Small intestine (tissue), 7 donors: ENCODE measurements around the gene SH3D21. TPM values are rescaled to one million over a fixed set of nuclear protein-coding genes. Genes with fewer than 3 reads are reported as not detected.
A peak's percentile ranks its signal among the peaks of the same experiment; 100 is the strongest.

Source experiments
- DNase-seq, 2 donors: peaks; one replicate each; pipeline versions ENCODE4 v3.0.0 to v3.0.0-alpha.2; 2013
- FAIRE-seq: peaks from 2 replicates; lab custom pipeline; 2012; peaks lifted over from hg19 to GRCh38; lab: Jason Lieb, UNC
- H3K27ac ChIP-seq, 3 donors: one replicate each; pipeline ENCODE4 v1.5.1; 2013; ENCODE audit warnings: low read length in 2 of 3, mild to moderate bottlenecking in 2 of 3, control low read depth in 1 of 3, inconsistent platforms in 1 of 3, low read depth in 1 of 3, moderate library complexity in 1 of 3
- H3K27me3 ChIP-seq, 3 donors: one replicate each; pipeline ENCODE4 v1.6.1; 2013; ENCODE audit warnings: low read length in 3 of 3, inconsistent platforms in 1 of 3; ENCODE audit not compliant: control insufficient read depth in 3 of 3, insufficient read depth in 3 of 3
- H3K36me3 ChIP-seq, 3 donors: one replicate each; pipeline ENCODE4 v1.6.1; 2013; ENCODE audit warnings: low read length in 3 of 3, inconsistent platforms in 1 of 3, low read depth in 1 of 3, mild to moderate bottlenecking in 1 of 3, moderate library complexity in 1 of 3; ENCODE audit not compliant: control insufficient read depth in 3 of 3, insufficient read depth in 2 of 3
- H3K4me1 ChIP-seq, 3 donors: one replicate each; pipeline ENCODE4 v1.6.1; 2013; ENCODE audit warnings: low read length in 2 of 3, inconsistent platforms in 1 of 3, low read depth in 1 of 3, mild to moderate bottlenecking in 1 of 3, moderate library complexity in 1 of 3; ENCODE audit not compliant: control insufficient read depth in 3 of 3, insufficient read depth in 2 of 3
- H3K4me3 ChIP-seq, 3 donors: one replicate each; pipeline ENCODE4 v1.5.1; 2013; ENCODE audit warnings: low read length in 3 of 3, control low read depth in 1 of 3, inconsistent platforms in 1 of 3, low read depth in 1 of 3, mild to moderate bottlenecking in 1 of 3, moderate library complexity in 1 of 3
- H3K9me3 ChIP-seq, 2 donors: one replicate each; pipeline ENCODE4 v1.6.1; 2013; ENCODE audit warnings: low read depth in 1 of 2, low read length in 1 of 2; ENCODE audit not compliant: control insufficient read depth in 2 of 2, insufficient read depth in 1 of 2
- WGBS, 3 donors: extraction: QIAGEN DNeasy Blood & Tissue Kit; methylation state at CpG; one replicate each; pipeline ENCODE4 v1.1.7; 2013; 5-methylcytosine and 5-hydroxymethylcytosine counted together
- polyA plus RNA-seq, 4 donors: library from polyadenylated mRNA; stranded (reverse) in 3 of 4; unstranded in 1 of 4; fragments of 200-250 nt in 3 of 4; fragments of 120-200 nt in 1 of 4; gene quantifications; one replicate each; pipeline versions ENCODE4 v1.2.1 to v1.2.3, GENCODE V29; 2013
- donor health status: healthy with polysubstance abuse.
- donor health status: control.
- donor health status: control.
- donor health status: Bipolar disorder and iron deficiency.
- donor health status: healthy.

Gene SH3D21
- polyA plus RNA-seq, 4 donors: 4.0 to 26.2 (median 23.9) TPM

GRCh38 chr1:36328088-36328480, 21.9 kb downstream of the SH3D21 start:
- FAIRE-seq: no peak
- no peak for DNase-seq
- H3K27ac ChIP-seq: no peak overlapping the region
- H3K4me3 ChIP-seq: no peak overlapping the region
- peaks cover 0 to 14% (median 0%) of the 10 kb centered on the region in 3 donors for H3K27me3 ChIP-seq
- H3K36me3 ChIP-seq: peaks cover 0 to 4% (median 0%) of the 10 kb centered on the region in 3 donors
- WGBS, 3 donors: 50 to 79% (median 52%) methylated on average over 6 of the region's 6 CpGs
- peaks cover 0 to 11% (median 0%) of the 10 kb centered on the region in 3 donors for H3K4me1 ChIP-seq
- H3K9me3 ChIP-seq: no peaks in the 10 kb centered on the region

DNA sequence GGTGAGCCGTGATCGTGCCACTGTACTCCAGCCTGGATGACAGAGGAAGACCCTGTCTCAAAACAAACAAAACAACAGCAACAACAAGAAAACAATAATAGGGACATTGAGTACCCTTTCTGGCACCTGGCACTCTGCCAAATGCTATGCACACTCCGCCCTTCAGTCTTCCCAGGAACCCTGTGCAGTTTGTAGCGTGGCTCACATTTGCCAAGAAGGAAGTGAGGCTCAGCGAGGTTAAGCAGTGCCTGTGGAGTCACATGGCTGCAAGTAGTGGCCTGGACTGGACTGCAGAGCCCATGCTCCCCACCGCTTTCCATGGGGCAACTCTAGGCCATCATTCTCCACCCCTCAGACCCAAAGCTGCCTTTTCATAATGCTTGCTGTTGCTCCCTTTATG, 22.5 kb downstream of the SH3D21 start:
- DNase-seq: peak in 1 of 2 donors; percentile 34
- H3K4me1 ChIP-seq: peaks cover 0 to 10% (median 0%) of the 10 kb centered on the region in 3 donors
- no peak overlapping the region for H3K27ac ChIP-seq
- no peak for FAIRE-seq
- no peaks in the 10 kb centered on the region for H3K9me3 ChIP-seq
- H3K27me3 ChIP-seq: peaks cover 0 to 13% (median 0%) of the 10 kb centered on the region in 3 donors
- WGBS, 3 donors: 45 to 58% (median 53%) methylated on average over 6 of the region's 6 CpGs
- peaks cover 0 to 4% (median 0%) of the 10 kb centered on the region in 3 donors for H3K36me3 ChIP-seq
- no peak overlapping the region for H3K4me3 ChIP-seq

DNA sequence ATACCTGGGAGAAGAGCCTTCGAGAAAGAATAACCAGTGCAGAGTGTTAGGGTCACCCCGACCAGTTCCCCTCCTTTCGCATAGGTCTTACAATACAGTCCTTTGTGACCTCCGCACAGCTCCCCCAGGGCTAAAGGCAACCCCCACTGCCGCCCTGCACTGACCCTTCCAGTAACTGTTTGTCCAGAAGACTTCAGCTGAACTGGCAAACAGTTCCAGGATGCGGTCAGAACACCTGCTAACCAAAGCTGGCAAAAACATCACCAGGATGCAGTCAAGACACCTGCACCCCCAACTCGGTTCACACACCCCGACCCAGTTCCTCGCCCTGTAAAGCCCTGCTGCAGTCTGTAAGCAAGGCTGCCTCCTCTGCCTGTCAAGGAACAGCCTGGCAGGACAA, 23.6 kb downstream of the SH3D21 start:
- Histone ChIP-seq H3K4me3 (no peak overlapping the region), H3K27ac (no peak overlapping the region), H3K9me3 (no peaks in the 10 kb centered on the region), H3K4me1 (no peaks in the 10 kb centered on the region), H3K27me3 (peaks cover 0 to 13% (median 0%) of the 10 kb centered on the region in 3 donors), H3K36me3 (peaks cover 0 to 4% (median 0%) of the 10 kb centered on the region in 3 donors)
- 85 to 90% (median 86%) methylated on average over 9 of the region's 9 CpGs for WGBS, 3 donors
- DNase-seq (no peak), FAIRE-seq (no peak)

DNA sequence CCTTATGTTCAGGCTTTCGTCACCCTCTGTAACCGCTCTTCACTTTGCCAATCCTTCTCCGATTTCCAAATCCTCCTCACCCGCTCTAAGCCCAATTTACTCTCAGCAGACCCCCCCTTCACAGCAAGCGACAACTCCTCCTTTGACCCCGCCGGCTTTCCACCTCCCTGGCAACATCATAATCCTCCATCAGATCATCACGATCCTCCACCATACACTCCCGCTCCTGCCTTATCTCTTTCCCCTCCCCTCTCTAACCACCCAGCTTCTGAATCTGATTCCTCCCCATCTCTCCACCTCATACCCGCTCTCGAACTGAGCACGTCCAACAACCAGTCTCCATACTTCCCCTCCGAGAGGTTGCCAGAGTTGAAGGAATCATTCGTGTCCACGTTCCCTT, 24.8 kb downstream of the SH3D21 start:
- 91 to 92% (median 92%) methylated on average over 15 of the region's 15 CpGs for WGBS, 3 donors
- FAIRE-seq (no peak), DNase-seq (no peak)

GRCh38 chr1:36337830-36338229, 31.7 kb downstream of the SH3D21 start:
- no peak overlapping the region for H3K4me3 ChIP-seq
- H3K27me3 ChIP-seq: no peaks in the 10 kb centered on the region
- FAIRE-seq (no peak), DNase-seq (no peak)
- peaks cover 2 to 40% (median 12%) of the 10 kb centered on the region in 3 donors for H3K36me3 ChIP-seq
- 72 to 76% (median 72%) methylated on average over 6 of the region's 6 CpGs for WGBS, 3 donors
- no peaks in the 10 kb centered on the region for H3K4me1 ChIP-seq
- H3K9me3 ChIP-seq: no peaks in the 10 kb centered on the region
- no peak overlapping the region for H3K27ac ChIP-seq

More for the DNA sequence above, 24.8 kb downstream of the SH3D21 start:
- Histone ChIP-seq H3K4me1 (no peaks in the 10 kb centered on the region), H3K36me3 (peaks cover 0 to 4% (median 0%) of the 10 kb centered on the region in 3 donors), H3K4me3 (no peak overlapping the region), H3K27ac (no peak overlapping the region), H3K27me3 (peaks cover 0 to 13% (median 0%) of the 10 kb centered on the region in 3 donors), H3K9me3 (no peaks in the 10 kb centered on the region)

DNA sequence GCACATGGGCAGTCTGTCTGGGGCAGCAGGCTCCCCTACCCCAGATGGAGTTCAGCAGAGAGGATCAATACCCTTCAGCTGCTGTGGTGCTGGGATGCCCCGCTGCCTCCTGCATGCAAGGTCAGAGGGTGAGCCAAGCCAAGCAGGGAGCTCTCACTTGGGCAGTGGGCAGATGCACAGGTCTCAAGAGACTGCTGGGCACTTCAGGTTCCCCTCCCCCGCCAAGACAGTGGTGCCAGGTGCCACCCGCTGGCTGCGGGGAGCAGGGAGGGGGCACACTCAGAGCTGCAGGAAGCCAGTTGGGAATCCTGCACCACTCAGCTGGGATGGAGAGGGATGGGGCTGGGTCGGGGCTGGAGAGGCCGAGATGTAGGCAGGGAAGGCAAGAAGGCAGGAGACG, 33.0 kb downstream of the SH3D21 start:
- Histone ChIP-seq H3K4me3 (no peak overlapping the region), H3K4me1 (no peaks in the 10 kb centered on the region), H3K27ac (no peak overlapping the region), H3K27me3 (no peaks in the 10 kb centered on the region), H3K36me3 (peaks cover 2 to 54% (median 14%) of the 10 kb centered on the region in 3 donors), H3K9me3 (no peaks in the 10 kb centered on the region)
- WGBS, 3 donors: 77 to 86% (median 85%) methylated on average over 7 of the region's 7 CpGs
- no peak for FAIRE-seq
- no peak for DNase-seq

DNA sequence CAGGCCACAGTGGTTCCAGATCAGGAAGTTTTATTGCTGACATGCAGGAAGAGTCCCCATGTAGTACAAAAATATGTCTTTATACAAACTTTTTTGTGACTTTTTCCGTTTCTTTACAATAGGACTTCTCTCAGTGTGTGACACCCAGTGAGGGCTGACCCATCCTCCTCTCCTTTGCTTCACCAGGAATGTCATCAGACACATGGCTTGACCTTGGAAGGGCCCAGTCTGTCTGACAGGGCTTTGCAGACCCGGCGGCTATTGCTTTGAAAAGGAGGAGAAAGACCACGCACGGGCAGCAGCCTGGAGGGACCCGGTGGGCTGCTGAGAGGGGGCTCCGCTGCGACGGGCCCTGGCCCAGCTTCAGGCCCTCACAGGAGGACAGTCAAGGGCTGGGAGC, 33.4 kb downstream of the SH3D21 start:
- whole genome bisulfite sequencing, 3 donors: 88 to 97% (median 89%) methylated on average over 9 of the region's 9 CpGs
- no peak for DNase-seq
- no peak for FAIRE-seq
- H3K36me3 ChIP-seq: peaks cover 2 to 58% (median 14%) of the 10 kb centered on the region in 3 donors
- no peaks in the 10 kb centered on the region for H3K4me1 ChIP-seq
- H3K27me3 ChIP-seq: no peaks in the 10 kb centered on the region
- H3K4me3 ChIP-seq: no peak overlapping the region
- no peak overlapping the region for H3K27ac ChIP-seq
- no peaks in the 10 kb centered on the region for H3K9me3 ChIP-seq

- H3K4me3 ChIP-seq: no peak overlapping the region
- FAIRE-seq: no peak
- H3K27ac ChIP-seq: no peak overlapping the region
- H3K9me3 ChIP-seq: no peaks in the 10 kb centered on the region
- H3K36me3 ChIP-seq: peaks cover 7 to 77% (median 26%) of the 10 kb centered on the region in 3 donors
- no peaks in the 10 kb centered on the region for H3K27me3 ChIP-seq
- WGBS, 3 donors: 85 to 92% (median 91%) methylated on average over 25 to 34 of the region's 34 CpGs
- DNase-seq: no peak
- H3K4me1 ChIP-seq: no peaks in the 10 kb centered on the region
Observed at GRCh38 chr1:36341626-36342320, 35.6 kb downstream of the SH3D21 start.
